ENCODE data around the gene RAB11FIP4.

- TF ChIP-seq CTCF (IDR thresholded peaks at IDR 0.05) (no peak), POLR2AphosphoS5 (IDR thresholded peaks at IDR 0.05) (no peak)
These were observed 553 bp upstream of the RAB11FIP4 start for GRCh38 chr17:31390748-31391495.

Data from prostate gland (tissue), 2 donors.